ENCODE results near the gene TACC2. TPM values are rescaled to one million over a fixed set of nuclear protein-coding genes. Genes with fewer than 3 reads are reported as not detected.

Gene TACC2
- total RNA-seq, 4 donors from 2014 or later, result 46.5 to 106 (median 71.6) TPM

DNA sequence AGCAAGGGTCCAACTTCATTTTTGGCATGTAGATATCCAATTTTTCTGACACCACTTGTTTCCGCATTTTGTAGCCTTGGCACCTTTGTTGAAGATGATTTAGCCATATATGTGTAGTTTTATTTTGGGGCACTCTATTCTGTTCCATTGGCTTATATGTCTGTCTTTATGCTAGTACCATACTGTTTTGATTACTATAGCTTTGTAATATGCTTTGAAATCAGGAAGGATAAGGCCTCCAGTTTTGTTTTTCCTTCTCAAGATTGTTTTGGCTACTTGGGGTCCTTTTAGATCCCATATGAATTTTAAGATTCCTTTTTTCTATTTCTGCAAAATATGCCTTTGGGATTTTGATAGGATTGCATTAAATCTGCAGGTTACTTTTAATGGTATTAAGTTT lies 272.6 kb downstream of the TACC2 start:
- peaks cover 0 to 63% (median 0%) of the 10 kb centered on the region in 3 donors for H3K36me3 ChIP-seq
- TF ChIP-seq, protein P1, sequence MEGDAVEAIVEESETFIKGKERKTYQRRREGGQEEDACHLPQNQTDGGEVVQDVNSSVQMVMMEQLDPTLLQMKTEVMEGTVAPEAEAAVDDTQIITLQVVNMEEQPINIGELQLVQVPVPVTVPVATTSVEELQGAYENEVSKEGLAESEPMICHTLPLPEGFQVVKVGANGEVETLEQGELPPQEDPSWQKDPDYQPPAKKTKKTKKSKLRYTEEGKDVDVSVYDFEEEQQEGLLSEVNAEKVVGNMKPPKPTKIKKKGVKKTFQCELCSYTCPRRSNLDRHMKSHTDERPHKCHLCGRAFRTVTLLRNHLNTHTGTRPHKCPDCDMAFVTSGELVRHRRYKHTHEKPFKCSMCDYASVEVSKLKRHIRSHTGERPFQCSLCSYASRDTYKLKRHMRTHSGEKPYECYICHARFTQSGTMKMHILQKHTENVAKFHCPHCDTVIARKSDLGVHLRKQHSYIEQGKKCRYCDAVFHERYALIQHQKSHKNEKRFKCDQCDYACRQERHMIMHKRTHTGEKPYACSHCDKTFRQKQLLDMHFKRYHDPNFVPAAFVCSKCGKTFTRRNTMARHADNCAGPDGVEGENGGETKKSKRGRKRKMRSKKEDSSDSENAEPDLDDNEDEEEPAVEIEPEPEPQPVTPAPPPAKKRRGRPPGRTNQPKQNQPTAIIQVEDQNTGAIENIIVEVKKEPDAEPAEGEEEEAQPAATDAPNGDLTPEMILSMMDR (IDR thresholded peaks at IDR 0.05), result no peak
- TF ChIP-seq POLR2A (IDR thresholded peaks at IDR 0.05), result no peak
- WGBS, 2 donors, result 62 to 100% methylated on average over 1 of the region's 1 CpG
- no peak overlapping the region for H3K4me3 ChIP-seq
- H3K4me1 ChIP-seq, result peaks cover 0 to 8% (median 0%) of the 10 kb centered on the region in 3 donors
- no peaks in the 10 kb centered on the region for H3K27me3 ChIP-seq
- intact Hi-C loops (cut with DNase I), result no loop called here
- DNase-seq, result no peak
- peaks cover 0 to 4% (median 0%) of the 10 kb centered on the region in 3 donors for H3K9me3 ChIP-seq
- H3K27ac ChIP-seq, result no peak overlapping the region

DNA sequence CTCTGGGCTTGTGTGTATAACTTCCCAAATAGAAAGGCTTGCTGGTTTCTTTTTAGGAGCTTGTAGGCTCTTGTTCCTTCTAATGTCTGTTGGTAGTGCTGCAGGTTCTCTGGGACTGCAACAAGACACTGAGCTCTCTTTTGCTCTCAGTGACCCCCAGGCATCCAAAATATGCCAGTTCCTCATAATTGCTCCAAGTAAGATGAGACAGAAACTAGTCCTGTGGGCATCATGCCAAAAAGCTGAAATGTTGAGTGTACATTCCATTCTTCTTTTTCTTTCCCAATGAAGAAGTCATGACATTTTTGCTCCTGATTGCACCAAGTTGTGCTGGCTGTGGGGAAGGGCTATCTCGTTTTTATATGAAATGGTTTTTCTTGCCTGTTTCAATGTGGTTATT lies 275.0 kb downstream of the TACC2 start:
- Histone ChIP-seq H3K4me1 (peaks cover 0 to 12% (median 0%) of the 10 kb centered on the region in 3 donors), H3K9me3 (peaks cover 0 to 4% (median 0%) of the 10 kb centered on the region in 3 donors), H3K36me3 (peaks cover 0 to 65% (median 0%) of the 10 kb centered on the region in 3 donors), H3K4me3 (no peak overlapping the region), H3K27me3 (no peaks in the 10 kb centered on the region), H3K27ac (no peak overlapping the region)
- 52 to 54% methylated on average over 1 of the region's 1 CpG for WGBS, 2 donors
- intact Hi-C loops (cut with DNase I), result no loop called here
- DNase-seq, result no peak
- TF ChIP-seq, protein P1 (IDR thresholded peaks at IDR 0.05), result no peak
- TF ChIP-seq POLR2A (IDR thresholded peaks at IDR 0.05), result no peak

DNA sequence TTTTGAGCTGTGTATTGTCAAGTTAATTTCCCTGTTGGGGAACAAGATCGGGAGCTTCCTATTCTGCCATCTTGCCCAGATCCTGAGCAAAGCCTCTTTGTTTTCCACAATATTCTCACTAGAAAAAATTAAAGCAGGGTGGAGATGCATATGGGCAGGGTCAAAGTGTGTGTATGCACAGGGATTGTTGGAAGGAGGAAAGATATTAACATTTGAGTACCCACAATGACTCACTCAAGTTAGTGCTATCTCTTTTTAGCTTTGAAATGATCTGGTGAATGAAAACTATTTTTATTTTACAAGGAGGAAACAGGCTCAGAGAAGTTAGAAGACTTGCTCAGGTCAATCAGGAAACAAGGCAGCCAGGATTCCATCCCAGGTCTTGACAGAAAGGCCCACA lies 275.5 kb downstream of the TACC2 start:
- DNase-seq, result no peak
- Histone ChIP-seq H3K27ac (no peak overlapping the region), H3K36me3 (peaks cover 0 to 70% (median 0%) of the 10 kb centered on the region in 3 donors), H3K9me3 (peaks cover 0 to 4% (median 0%) of the 10 kb centered on the region in 3 donors), H3K4me1 (peaks cover 0 to 12% (median 0%) of the 10 kb centered on the region in 3 donors), H3K27me3 (no peaks in the 10 kb centered on the region), H3K4me3 (no peak overlapping the region)
- TF ChIP-seq, protein P1 (IDR thresholded peaks at IDR 0.05), result no peak
- no peak for TF ChIP-seq POLR2A (IDR thresholded peaks at IDR 0.05)
- 83 to 94% methylated on average over 1 of the region's 1 CpG for WGBS, 2 donors
- intact Hi-C loops (cut with DNase I), result no loop called here

DNA sequence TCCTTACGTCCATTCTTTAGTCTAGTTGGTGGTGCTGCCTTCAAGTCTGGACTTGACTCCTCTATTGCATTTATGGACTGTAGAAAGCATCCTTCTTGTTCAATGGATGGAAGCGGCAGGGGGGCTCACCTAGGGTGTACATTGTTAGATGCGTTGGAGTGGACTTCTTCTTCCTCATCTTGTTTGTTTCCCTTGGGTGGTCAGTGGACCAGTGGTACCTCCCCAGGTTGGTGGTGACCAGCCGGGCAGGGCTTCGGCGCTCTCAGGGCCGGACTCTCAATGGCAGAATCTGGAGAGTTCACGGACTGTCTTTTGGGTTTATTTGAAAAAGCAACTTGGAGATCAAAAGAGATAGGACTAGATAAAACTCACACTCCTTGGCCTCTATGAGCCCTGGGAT lies 276.0 kb downstream of the TACC2 start:
- TF ChIP-seq POLR2A (IDR thresholded peaks at IDR 0.05), result no peak
- TF ChIP-seq, protein P1 (IDR thresholded peaks at IDR 0.05), result no peak
- Histone ChIP-seq H3K27me3 (no peaks in the 10 kb centered on the region), H3K36me3 (peaks cover 0 to 70% (median 0%) of the 10 kb centered on the region in 3 donors), H3K4me3 (no peak overlapping the region), H3K9me3 (peaks cover 0 to 4% (median 0%) of the 10 kb centered on the region in 3 donors), H3K27ac (no peak overlapping the region), H3K4me1 (peaks cover 0 to 12% (median 0%) of the 10 kb centered on the region in 3 donors)
- no peak for DNase-seq
- intact Hi-C loops (cut with DNase I), result no loop called here
- WGBS, 2 donors, result 93% methylated on average over 2 to 8 of the region's 8 CpGs

DNA sequence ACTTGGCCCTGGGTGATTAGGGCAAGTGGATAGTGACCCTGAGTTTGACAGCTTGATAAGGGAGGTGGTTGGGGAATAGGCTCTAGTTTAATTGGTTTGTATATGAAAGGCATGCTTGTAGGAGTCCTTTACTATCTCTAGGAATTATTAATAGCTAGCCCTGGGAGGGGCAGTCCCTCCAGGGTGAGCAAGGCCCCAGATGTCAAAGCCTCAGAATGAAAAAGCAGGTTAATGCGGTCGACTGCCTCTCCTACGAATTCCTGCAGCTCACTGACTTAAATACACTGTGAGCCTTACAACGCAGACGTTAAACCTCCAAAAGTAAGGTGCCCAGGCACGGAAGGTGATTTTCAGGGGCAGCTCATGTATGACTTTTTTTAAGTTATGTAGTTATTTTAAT lies 276.9 kb downstream of the TACC2 start:
- Histone ChIP-seq H3K27me3 (no peaks in the 10 kb centered on the region), H3K36me3 (peaks cover 0 to 72% (median 0%) of the 10 kb centered on the region in 3 donors), H3K27ac (no peak overlapping the region), H3K4me3 (no peak overlapping the region), H3K9me3 (peaks cover 0 to 4% (median 0%) of the 10 kb centered on the region in 3 donors), H3K4me1 (peaks cover 0 to 12% (median 0%) of the 10 kb centered on the region in 3 donors)
- TF ChIP-seq, protein P1 (IDR thresholded peaks at IDR 0.05), result no peak
- TF ChIP-seq POLR2A (IDR thresholded peaks at IDR 0.05), result no peak
- WGBS, 2 donors, result 82 to 89% methylated on average over 6 of the region's 6 CpGs
- intact Hi-C loops (cut with DNase I), result no loop called here
- no peak for DNase-seq
